Myocyte (in vitro differentiated cells): ENCODE data around the gene IMMP2L. TPM values are rescaled to one million over a fixed set of nuclear protein-coding genes. Genes with fewer than 3 reads are reported as not detected.
A peak's percentile ranks its signal among the peaks of the same experiment; 100 is the strongest.
"Not testable (repeated sequence)": the region's sequence is repeated elsewhere in the genome, so short reads cannot be mapped to it uniquely, and the experiment has no call there.

Experiments
- DNase-seq: peaks from one replicate; pipeline ENCODE4 v3.0.0-alpha.2; 2012; ENCODE audit warnings: low read depth
- total RNA-seq: library from RNA; depleted of rRNA; stranded (reverse); fragments of >200 nt; gene quantifications from 2 replicates; pipeline ENCODE4 v1.2.3, GENCODE V29; 2014

Gene IMMP2L
- total RNA-seq, 1 donor from 2014 or later = 12.8 TPM

DNA sequence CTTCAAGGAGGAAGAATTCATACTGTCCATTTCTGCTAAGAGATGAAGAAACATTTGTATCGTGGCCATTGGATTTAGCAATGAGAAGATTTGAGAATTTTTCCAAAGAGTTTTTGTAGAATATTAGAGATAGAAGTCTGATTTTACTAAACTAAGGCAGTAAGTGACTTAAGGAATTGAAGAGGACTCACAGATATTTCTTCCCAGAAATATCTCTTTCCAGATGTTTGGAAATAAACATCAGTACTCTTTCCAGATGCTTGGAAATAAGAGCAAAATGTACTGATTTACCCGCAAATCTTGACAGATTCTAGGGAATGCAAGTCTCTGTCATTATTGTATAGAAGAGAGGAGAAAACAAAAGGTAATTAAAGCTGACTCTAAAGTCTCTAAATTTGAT is 91.3 kb downstream of the IMMP2L start:
- no peak for DNase-seq

DNA sequence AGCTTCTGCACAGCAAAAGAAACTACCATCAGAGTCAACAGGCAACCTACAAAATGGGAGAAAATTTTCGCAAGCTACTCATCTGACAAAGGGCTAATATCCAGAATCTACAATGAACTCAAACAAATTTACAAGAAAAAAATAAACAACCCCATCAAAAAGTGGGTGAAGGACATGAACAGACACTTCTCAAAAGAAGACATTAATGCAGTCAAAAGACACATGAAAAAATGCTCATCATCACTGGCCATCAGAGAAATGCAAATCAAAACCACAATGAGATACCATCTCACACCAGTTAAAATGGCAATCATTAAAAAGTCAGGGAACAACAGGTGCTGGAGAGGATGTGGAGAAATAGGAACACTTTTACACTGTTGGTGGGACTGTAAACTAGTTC is 92.4 kb downstream of the IMMP2L start:
- DNase-seq = not testable (repeated sequence)

- DNase-seq = not testable (repeated sequence)
Measured at GRCh38 chr7:111465774-111466173, 96.5 kb downstream of the IMMP2L start.

GRCh38 chr7:111460695-111461094 is 101.6 kb downstream of the IMMP2L start:
- DNase-seq = no peak

GRCh38 chr7:111459757-111460280 is 102.5 kb downstream of the IMMP2L start:
- DNase-seq = no peak

- no peak for DNase-seq
Measured at GRCh38 chr7:111459065-111459756, 103.1 kb downstream of the IMMP2L start.

DNA sequence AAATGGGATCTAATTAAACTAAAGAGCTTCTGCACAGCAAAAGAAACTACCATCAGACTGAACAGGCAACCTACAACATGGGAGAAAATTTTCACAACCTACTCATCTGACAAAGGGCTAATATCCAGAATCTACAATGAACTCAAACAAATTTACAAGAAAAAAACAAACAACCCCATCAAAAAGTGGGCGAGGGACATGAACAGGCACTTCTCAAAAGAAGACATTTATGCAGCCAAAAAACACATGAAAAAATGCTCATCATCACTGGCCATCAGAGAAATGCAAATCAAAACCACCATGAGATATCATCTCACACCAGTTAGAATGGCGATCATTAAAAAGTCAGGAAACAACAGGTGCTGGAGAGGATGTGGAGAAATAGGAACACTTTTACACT is 111.6 kb downstream of the IMMP2L start:
- DNase-seq = not testable (repeated sequence)

DNA sequence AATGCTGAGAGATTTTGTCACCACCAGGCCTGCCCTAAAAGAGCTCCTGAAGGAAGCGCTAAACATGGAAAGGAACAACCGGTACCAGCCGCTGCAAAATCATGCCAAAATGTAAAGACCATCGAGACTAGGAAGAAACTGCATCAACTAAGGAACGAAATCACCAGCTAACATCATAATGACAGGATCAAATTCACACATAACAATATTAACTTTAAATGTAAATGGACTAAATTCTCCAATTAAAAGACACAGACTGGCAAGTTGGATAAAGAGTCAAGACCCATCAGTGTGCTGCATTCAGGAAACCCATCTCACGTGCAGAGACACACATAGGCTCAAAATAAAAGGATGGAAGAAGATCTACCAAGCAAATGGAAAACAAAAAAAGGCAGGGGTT is 114.8 kb downstream of the IMMP2L start:
- not testable (repeated sequence) for DNase-seq

GRCh38 chr7:111439977-111440376 is 122.3 kb downstream of the IMMP2L start:
- no peak for DNase-seq

DNA sequence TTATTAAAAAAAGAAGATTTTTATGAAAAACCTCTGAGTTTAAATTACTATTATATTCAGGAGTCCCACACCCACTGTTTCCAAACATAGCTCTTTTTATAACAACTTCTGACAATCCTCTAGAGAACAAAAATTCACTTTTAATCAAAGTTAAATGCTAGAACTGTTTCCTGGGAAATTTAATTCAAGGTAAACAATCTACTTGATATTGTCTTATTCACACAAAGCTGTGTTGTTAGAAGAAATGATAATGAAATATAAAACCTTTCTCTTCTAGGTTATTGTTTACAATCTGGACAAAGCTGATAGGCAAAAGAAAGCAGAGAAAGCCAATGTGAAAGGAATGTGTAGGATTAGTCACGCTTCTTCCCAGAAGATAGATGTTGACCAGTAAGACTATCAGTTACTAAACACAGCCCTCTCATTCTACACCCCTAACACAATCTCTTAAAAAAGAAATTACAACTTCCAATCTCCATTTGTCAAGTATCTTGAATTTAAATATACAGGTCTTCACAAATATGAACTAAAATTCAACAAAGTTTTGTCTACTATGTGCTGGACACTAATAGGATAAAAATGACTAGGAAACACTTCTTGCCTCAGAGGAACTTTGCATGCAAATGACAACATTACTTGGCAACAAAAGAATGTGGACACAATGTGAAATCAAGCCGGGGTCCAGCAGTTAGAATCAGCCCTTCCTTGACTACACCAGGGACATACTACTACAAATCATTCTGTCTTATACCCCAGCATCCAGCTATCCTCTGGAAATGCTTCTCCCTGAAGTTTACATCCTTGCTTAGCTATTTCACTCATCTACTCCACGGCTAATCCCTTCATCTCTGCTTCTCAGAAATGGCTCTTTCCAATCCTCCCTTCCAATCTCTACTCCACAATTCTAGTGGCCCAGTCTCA is 123.7 kb downstream of the IMMP2L start:
- DNase-seq = peak; percentile 50

GRCh38 chr7:111437736-111438135 is 124.6 kb downstream of the IMMP2L start:
- no peak for DNase-seq

DNA sequence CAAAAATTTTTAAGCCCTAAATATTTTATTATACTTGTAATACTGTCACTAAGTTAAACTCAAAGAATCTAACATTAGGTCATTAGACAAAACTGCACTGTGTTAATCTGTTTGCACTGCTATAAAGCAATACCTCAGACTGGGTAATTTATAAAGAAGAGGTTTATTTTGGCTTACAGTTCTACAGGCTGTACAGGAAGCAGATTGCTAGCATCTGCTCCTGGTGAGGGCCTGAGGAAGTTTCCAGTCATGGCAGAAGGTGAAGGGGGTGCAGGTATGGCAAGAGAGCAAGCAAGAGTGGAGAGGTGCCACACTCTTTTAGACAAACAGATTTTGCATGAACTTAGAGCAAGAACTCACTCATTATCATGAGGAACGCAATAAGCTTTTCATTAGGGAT is 125.7 kb downstream of the IMMP2L start:
- DNase-seq = no peak

- no peak for DNase-seq
Measured at GRCh38 chr7:111433426-111433825, 128.9 kb downstream of the IMMP2L start.

DNA sequence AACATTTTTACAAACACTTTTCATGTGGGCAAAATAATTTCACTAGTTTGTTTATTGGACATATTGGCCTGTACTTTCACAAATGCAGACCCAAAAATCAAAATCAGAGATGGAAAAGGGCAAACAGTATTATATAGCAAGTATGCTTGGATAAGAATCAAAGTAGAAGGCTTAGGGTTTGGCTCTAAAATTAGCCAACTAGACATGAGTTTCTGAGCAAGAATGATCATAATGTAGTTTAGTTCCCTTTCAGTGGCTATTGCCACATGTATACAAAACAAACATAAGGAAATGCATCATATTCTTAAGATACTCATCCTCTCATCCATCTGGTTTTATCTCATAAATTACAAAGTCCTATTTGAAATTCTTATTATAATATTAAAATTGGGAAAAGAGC is 132.5 kb downstream of the IMMP2L start:
- no peak for DNase-seq

- peak; percentile 35 for DNase-seq
Measured at GRCh38 chr7:111424768-111425167, 137.5 kb downstream of the IMMP2L start.

DNA sequence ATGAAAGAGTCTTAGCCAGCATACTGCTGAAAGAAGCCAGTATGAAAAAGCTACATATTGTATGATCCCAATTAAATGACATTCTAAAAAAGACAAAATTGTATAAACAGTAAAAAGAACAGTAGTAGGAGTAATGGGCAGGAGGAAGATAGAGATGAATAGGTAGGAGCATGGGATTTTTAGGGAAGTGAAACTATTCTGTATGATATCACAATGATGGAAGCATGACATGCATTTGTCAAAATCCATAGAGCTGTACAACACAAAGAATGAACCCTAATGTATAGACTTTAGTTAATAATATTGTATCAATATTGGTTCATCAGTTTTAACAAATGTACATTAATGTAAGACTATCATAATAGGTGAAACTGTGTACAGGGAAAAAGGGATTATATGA is 147.9 kb downstream of the IMMP2L start:
- no peak for DNase-seq

DNA sequence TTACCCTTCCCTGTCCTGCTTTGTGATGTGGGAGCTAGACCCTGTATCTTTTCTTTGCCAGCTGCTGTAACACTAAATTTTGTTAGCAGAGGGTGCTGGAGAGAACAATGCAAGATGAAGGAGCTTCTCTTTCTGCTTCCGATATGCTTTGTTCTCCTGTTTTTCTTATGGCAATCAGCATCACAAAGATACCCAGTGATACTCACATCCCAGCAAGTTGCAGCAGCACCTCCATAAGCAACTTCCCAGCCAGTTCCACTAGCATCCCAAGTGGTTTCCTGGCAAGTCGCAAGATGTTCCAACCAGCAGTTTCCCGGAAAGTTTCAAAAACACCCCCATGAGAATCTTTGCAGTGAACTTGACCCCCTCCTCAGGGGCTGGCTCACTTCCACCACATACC is 148.6 kb downstream of the IMMP2L start:
- DNase-seq = no peak

DNA sequence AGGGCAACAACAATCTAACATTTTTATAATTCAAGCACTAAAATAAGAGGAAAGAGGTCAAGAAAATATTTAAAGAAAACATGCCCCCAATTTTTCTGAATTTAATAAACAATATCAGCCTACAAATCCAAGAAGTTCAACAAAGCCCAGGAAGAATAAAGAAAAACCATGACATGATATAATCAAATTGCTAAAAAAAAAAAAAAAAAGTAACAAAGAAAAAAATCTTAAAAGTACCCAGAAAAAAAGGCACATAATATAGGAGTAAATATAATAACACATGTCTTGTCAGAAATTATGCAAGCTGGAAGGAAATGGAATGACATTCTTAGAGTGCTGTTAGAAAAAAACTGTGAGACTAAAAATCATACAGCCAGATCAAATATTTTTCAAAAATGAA is 151.4 kb downstream of the IMMP2L start:
- DNase-seq = no peak

GRCh38 chr7:111409714-111410422 is 152.4 kb downstream of the IMMP2L start:
- DNase-seq = peak; percentile 21

- no peak for DNase-seq
Measured at GRCh38 chr7:111408724-111409123, 153.6 kb downstream of the IMMP2L start.

- DNase-seq = no peak
Measured at GRCh38 chr7:111407258-111407657, 155.0 kb downstream of the IMMP2L start.

DNA sequence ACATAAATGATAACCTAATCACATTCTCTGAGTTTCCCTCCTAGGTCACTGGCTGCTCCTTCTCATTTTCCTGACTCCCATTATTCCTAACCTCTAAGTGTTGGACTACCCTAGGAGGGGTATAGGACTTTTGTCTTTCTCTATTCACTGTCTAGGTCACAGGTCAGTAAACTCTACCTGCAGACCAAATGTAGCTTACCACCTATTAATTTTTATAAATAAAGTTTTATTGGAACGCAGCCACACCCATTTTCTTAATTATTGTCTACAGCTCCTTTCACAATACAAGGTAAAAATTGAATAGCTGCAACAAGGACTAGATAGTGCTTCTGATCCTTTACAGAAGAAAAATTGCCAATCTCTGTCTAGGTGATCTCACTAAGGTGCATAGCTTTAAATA is 156.7 kb downstream of the IMMP2L start:
- DNase-seq = no peak
